ENCODE measurements around the gene YPEL3. TPM values are rescaled to one million over a fixed set of nuclear protein-coding genes. Genes with fewer than 3 reads are reported as not detected.

The YPEL3 gene
- total RNA-seq, 1 donor from 2014 or later: 14.2 TPM

GRCh38 chr16:30054959-30055553, 41.0 kb downstream of the YPEL3 start:
- Mint-ChIP-seq H3K27ac (no peak overlapping the region), H3K4me3 (ENCODE audit: low read depth) (peak overlapping the region; percentile 64)
- intact Hi-C loops (cut with micrococcal nuclease): no loop called here

GRCh38 chr16:30054451-30054850, 41.6 kb downstream of the YPEL3 start:
- Mint-ChIP-seq H3K27ac (no peak overlapping the region), H3K9me3 (no peaks in the 10 kb centered on the region), H3K4me3 (ENCODE audit: low read depth) (peak overlapping the region; percentile 64), H3K27me3 (ENCODE audit: low read depth) (no peaks in the 10 kb centered on the region), H3K36me3 (ENCODE audit: low read depth) (no peaks in the 10 kb centered on the region), H3K4me1 (ENCODE audit: low read depth) (peaks cover 25% of the 10 kb centered on the region)
- intact Hi-C loops (cut with micrococcal nuclease): no loop called here
- no peak for DNase-seq (ENCODE audit: low spot score)

More at GRCh38 chr16:30054959-30055553, 41.0 kb downstream of the YPEL3 start:
- H3K27me3 Mint-ChIP-seq (ENCODE audit: low read depth): no peaks in the 10 kb centered on the region
- DNase-seq (ENCODE audit: low spot score): peak; percentile 45
- H3K4me1 Mint-ChIP-seq (ENCODE audit: low read depth): peaks cover 25% of the 10 kb centered on the region
- H3K9me3 Mint-ChIP-seq: no peaks in the 10 kb centered on the region
- H3K36me3 Mint-ChIP-seq (ENCODE audit: low read depth): no peaks in the 10 kb centered on the region

DNA sequence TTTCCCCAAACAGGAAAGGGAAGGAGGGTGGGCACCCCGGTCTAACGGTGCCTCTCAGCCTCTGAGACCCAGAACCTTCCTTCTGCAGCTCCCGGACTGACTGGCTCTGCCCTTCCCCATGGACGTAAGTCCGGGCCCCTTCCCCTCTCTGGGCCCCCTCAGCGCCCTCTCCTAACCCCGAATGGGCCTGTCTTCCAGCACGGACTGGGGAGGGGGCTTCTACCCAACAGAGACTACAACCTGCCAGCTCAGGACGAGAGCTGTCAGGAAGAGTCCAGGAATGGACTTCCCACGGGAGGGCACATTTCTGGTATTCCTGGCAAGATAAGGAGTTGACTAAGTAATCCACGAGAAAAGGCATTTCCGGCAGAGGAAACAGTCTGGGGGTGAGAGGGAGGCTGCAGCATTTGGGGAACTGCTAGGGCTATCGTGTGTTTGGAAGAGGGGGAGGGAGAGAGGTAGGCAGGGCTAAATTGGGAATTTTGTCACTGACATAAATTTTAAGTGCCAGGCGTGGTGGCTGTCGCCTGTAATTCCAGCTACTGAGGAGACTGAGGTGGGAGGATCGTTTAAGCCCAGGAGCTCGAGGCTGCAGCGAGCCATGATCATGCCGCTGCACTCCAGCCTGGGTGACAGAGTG, 42.5 kb downstream of the YPEL3 start:
- no peak for DNase-seq (ENCODE audit: low spot score)
- no peaks in the 10 kb centered on the region for H3K27me3 Mint-ChIP-seq (ENCODE audit: low read depth)
- intact Hi-C loops (cut with micrococcal nuclease): loop anchor here (1.0 kb wide), 1 partner anchor 12 kb away; the partner anchor contains the start of gene ALDOA
- no peaks in the 10 kb centered on the region for H3K36me3 Mint-ChIP-seq (ENCODE audit: low read depth)
- H3K27ac Mint-ChIP-seq: no peak overlapping the region
- no peaks in the 10 kb centered on the region for H3K9me3 Mint-ChIP-seq
- H3K4me1 Mint-ChIP-seq (ENCODE audit: low read depth): peaks cover 25% of the 10 kb centered on the region
- H3K4me3 Mint-ChIP-seq (ENCODE audit: low read depth): peak overlapping the region; percentile 75

GRCh38 chr16:30052671-30053372, 43.2 kb downstream of the YPEL3 start:
- Mint-ChIP-seq H3K27ac (peak overlapping the region; percentile 76), H3K4me1 (ENCODE audit: low read depth) (peaks cover 25% of the 10 kb centered on the region), H3K9me3 (no peaks in the 10 kb centered on the region), H3K36me3 (ENCODE audit: low read depth) (no peaks in the 10 kb centered on the region), H3K4me3 (ENCODE audit: low read depth) (peak overlapping the region; percentile 84), H3K27me3 (ENCODE audit: low read depth) (no peaks in the 10 kb centered on the region)
- peak; percentile 91 for DNase-seq (ENCODE audit: low spot score)
- intact Hi-C loops (cut with micrococcal nuclease): loop anchor here (1.0 kb wide), 1 partner anchor 12 kb away; the partner anchor contains the start of gene ALDOA

DNA sequence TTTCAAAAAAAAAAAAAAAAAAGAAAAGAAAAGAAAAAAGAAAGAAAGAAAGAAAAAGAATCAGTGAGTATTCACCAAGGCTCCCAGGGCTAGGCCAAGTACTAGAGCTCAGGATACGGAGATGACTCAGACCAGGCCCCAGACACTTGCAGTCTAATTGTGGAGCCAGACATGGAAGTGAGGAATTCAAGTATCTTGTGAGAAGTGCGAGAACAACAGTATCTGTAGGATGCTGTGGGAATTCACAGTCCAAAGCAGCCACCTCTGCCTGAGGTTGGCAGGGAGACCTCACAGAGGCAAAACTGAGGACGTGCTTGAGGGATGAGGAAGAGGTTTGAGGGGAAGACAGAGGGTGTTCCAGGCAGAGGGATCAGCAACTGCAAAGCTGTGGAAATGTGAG, 44.5 kb downstream of the YPEL3 start:
- Mint-ChIP-seq H3K27me3 (ENCODE audit: low read depth) (no peaks in the 10 kb centered on the region), H3K4me1 (ENCODE audit: low read depth) (peaks cover 25% of the 10 kb centered on the region), H3K27ac (peak overlapping the region; percentile 82), H3K9me3 (no peaks in the 10 kb centered on the region), H3K4me3 (ENCODE audit: low read depth) (peak overlapping the region; percentile 85), H3K36me3 (ENCODE audit: low read depth) (no peaks in the 10 kb centered on the region)
- intact Hi-C loops (cut with micrococcal nuclease): no loop called here
- DNase-seq (ENCODE audit: low spot score): no peak

DNA sequence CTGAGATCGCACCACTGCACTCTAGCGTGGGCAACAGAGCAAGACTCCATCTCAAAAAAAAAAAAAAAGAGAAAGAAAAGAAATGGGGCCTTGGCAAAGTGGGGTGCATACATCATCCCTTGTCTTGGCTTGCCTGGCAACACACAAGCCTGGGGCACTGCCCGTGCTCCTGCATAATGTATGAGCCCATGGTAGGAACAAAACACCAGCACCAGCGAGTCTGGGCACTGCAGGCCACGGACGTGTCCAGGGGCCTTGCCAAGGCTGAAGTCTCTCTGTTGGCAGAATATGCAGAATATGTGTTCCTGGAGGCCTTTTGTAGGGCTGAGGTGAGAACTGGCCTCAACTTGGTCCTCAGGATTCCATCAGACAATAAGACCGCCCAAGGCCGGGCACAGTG, 46.1 kb downstream of the YPEL3 start:
- peaks cover 21% of the 10 kb centered on the region for H3K4me1 Mint-ChIP-seq (ENCODE audit: low read depth)
- DNase-seq (ENCODE audit: low spot score): no peak
- no peaks in the 10 kb centered on the region for H3K27me3 Mint-ChIP-seq (ENCODE audit: low read depth)
- no peaks in the 10 kb centered on the region for H3K36me3 Mint-ChIP-seq (ENCODE audit: low read depth)
- no peak overlapping the region for H3K4me3 Mint-ChIP-seq (ENCODE audit: low read depth)
- no peak overlapping the region for H3K27ac Mint-ChIP-seq
- intact Hi-C loops (cut with micrococcal nuclease): no loop called here
- no peaks in the 10 kb centered on the region for H3K9me3 Mint-ChIP-seq

DNA sequence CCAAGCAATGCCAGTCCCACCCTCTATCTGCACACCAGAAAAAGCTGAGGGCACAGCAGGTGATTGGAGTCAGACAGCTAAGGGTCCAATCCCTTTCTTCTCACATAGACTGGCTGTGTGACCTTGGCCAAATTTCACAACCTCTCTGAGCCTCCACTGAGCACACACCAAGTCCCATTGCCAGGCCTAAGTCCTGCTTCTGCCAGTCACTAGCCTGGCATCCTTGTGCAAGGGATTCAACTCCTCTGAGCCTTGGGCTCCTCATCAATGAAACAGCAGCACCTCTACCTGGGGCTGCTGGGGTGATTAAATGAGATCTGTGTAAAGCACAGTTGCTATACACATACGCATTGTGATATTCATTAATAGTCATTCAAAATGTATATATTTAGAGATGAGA, 49.4 kb downstream of the YPEL3 start:
- Mint-ChIP-seq H3K27me3 (ENCODE audit: low read depth) (no peaks in the 10 kb centered on the region), H3K4me3 (ENCODE audit: low read depth) (no peak overlapping the region), H3K36me3 (ENCODE audit: low read depth) (no peaks in the 10 kb centered on the region), H3K9me3 (no peaks in the 10 kb centered on the region), H3K4me1 (ENCODE audit: low read depth) (peaks cover 9% of the 10 kb centered on the region), H3K27ac (no peak overlapping the region)
- DNase-seq (ENCODE audit: low spot score): no peak
- intact Hi-C loops (cut with micrococcal nuclease): no loop called here

DNA sequence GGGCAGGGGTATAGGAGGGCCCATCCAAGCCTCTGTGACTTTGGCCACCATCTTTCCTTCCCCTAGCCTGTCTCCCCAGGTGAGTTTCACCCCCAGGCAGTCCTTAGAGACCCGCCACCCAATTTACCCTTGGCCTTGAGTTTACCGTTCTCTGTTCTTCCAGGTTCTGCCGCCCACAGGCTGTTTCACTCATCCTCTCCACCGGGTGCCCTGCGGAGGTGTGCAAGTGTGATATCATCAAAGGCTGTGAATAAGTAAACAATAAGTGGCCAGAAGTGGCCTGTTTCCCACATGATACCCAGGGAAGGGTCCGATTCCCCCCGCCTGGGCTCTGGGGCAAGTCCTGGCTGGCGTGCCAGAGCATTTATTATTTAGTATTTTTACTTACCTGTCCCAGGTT, 49.8 kb downstream of the YPEL3 start:
- intact Hi-C loops (cut with micrococcal nuclease): no loop called here
- DNase-seq (ENCODE audit: low spot score): no peak
- no peaks in the 10 kb centered on the region for H3K36me3 Mint-ChIP-seq (ENCODE audit: low read depth)
- H3K4me3 Mint-ChIP-seq (ENCODE audit: low read depth): no peak overlapping the region
- peaks cover 7% of the 10 kb centered on the region for H3K4me1 Mint-ChIP-seq (ENCODE audit: low read depth)
- no peaks in the 10 kb centered on the region for H3K9me3 Mint-ChIP-seq
- no peaks in the 10 kb centered on the region for H3K27me3 Mint-ChIP-seq (ENCODE audit: low read depth)
- H3K27ac Mint-ChIP-seq: no peak overlapping the region

Other genes starting within 250 kb of the YPEL3 start
- gene CDIPT, start 233.0 kb downstream of the YPEL3 start, total RNA-seq: 64.2 and 66.6 TPM in 2 replicates
- gene SEZ6L2, start 196.7 kb downstream of the YPEL3 start, total RNA-seq: 0.11 and 0.55 TPM in 2 replicates
- 2.1 and 2.2 TPM in 2 replicates for gene ASPHD1, start 195.7 kb downstream of the YPEL3 start, total RNA-seq
- 39.7 and 47.5 TPM in 2 replicates for gene KCTD13, start 170.0 kb downstream of the YPEL3 start, total RNA-seq
- 52.1 and 59.0 TPM in 2 replicates for gene TMEM219, start 134.1 kb downstream of the YPEL3 start, total RNA-seq
- 36.0 and 36.5 TPM in 2 replicates for gene TAOK2, start 122.3 kb downstream of the YPEL3 start, total RNA-seq
- gene HIRIP3, start 100.6 kb downstream of the YPEL3 start, total RNA-seq: 40.3 and 40.7 TPM in 2 replicates
- 112 and 119 TPM in 2 replicates for gene INO80E, start 100.0 kb downstream of the YPEL3 start, total RNA-seq
- 0.87 and 1.2 TPM in 2 replicates for gene DOC2A, start 85.2 kb downstream of the YPEL3 start, total RNA-seq
- not detected in 2 replicates for gene C16orf92, start 73.0 kb downstream of the YPEL3 start, total RNA-seq
- 2.3 and 2.6 TPM in 2 replicates for gene TLCD3B, start 64.9 kb downstream of the YPEL3 start, total RNA-seq
- gene ALDOA, start 30.5 kb downstream of the YPEL3 start, total RNA-seq: 2,017 and 2,037 TPM in 2 replicates
- 143 and 144 TPM in 2 replicates for gene PPP4C, start 20.2 kb downstream of the YPEL3 start, total RNA-seq
- gene TBX6, start 4.3 kb downstream of the YPEL3 start, total RNA-seq: 2.7 and 2.9 TPM in 2 replicates
- 6.4 and 7.7 TPM in 2 replicates for gene GDPD3, start 17.3 kb upstream of the YPEL3 start, total RNA-seq
- gene MAPK3, start 27.0 kb upstream of the YPEL3 start, total RNA-seq: 61.9 and 63.9 TPM in 2 replicates
- 843 and 845 TPM in 2 replicates for gene CORO1A, start 87.4 kb upstream of the YPEL3 start, total RNA-seq
- 225 and 245 TPM in 2 replicates for gene BOLA2B, start 97.5 kb upstream of the YPEL3 start, total RNA-seq
- gene SLX1A, start 97.7 kb upstream of the YPEL3 start, total RNA-seq: 58.4 and 65.3 TPM in 2 replicates
- 13.6 and 19.1 TPM in 2 replicates for gene SULT1A3, start 103.0 kb upstream of the YPEL3 start, total RNA-seq
- 14.9 and 16.8 TPM in 2 replicates for gene NPIPB13, start 152.3 kb upstream of the YPEL3 start, total RNA-seq